ENCODE data around the gene LMTK3. TPM values are rescaled to one million over a fixed set of nuclear protein-coding genes. Genes with fewer than 3 reads are reported as not detected.

Gene LMTK3
- total RNA-seq, 4 donors from 2014 or later = 2.1 to 7.8 (median 2.8) TPM

DNA sequence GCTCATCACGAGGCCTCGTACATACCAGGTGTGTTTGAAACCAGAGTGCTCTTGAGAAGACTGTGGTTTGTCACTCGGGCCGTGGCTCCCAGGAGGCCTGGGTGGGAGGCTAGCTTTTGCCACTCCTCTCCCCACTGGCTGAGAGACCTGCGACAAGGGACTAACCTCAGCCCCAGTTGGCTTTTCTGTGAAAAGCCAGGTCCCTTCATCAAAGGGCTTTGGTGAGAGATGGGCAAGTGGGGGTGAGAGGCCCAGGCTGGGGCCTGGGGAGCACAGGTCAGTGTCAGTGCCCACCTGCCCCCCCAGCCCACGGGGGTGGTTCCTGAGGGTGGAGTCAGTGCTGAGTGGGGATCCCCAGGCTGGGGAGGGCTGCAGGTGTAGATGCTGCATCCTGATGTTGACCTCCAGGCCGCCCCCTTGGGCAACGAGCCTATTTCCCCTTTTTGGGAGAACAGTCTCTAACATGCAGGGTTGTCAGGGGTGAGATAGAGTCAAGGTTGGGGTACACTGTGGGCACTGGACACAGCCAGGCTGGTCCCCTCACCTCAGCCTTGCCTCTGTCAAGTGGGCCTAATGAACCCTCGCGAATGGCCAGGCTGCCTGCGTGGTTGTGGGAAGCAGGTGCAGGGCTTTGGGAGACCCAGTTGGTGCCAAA is 55.6 kb downstream of the LMTK3 start:
- WGBS, 2 donors = 80 to 97% methylated on average over 1 to 5 of the region's 11 CpGs
- intact Hi-C loops (cut with DNase I) = no loop called here
- TF ChIP-seq, protein P1, sequence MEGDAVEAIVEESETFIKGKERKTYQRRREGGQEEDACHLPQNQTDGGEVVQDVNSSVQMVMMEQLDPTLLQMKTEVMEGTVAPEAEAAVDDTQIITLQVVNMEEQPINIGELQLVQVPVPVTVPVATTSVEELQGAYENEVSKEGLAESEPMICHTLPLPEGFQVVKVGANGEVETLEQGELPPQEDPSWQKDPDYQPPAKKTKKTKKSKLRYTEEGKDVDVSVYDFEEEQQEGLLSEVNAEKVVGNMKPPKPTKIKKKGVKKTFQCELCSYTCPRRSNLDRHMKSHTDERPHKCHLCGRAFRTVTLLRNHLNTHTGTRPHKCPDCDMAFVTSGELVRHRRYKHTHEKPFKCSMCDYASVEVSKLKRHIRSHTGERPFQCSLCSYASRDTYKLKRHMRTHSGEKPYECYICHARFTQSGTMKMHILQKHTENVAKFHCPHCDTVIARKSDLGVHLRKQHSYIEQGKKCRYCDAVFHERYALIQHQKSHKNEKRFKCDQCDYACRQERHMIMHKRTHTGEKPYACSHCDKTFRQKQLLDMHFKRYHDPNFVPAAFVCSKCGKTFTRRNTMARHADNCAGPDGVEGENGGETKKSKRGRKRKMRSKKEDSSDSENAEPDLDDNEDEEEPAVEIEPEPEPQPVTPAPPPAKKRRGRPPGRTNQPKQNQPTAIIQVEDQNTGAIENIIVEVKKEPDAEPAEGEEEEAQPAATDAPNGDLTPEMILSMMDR (IDR thresholded peaks at IDR 0.05) = no peak
- TF ChIP-seq POLR2A (IDR thresholded peaks at IDR 0.05) = no peak
- Histone ChIP-seq H3K4me3 (no peak overlapping the region), H3K27ac (no peak overlapping the region), H3K9me3 (no peaks in the 10 kb centered on the region), H3K27me3 (no peaks in the 10 kb centered on the region), H3K36me3 (peaks cover 20 to 79% (median 34%) of the 10 kb centered on the region in 3 donors), H3K4me1 (peaks cover 0 to 13% (median 0%) of the 10 kb centered on the region in 3 donors)
- DNase-seq = no peak

DNA sequence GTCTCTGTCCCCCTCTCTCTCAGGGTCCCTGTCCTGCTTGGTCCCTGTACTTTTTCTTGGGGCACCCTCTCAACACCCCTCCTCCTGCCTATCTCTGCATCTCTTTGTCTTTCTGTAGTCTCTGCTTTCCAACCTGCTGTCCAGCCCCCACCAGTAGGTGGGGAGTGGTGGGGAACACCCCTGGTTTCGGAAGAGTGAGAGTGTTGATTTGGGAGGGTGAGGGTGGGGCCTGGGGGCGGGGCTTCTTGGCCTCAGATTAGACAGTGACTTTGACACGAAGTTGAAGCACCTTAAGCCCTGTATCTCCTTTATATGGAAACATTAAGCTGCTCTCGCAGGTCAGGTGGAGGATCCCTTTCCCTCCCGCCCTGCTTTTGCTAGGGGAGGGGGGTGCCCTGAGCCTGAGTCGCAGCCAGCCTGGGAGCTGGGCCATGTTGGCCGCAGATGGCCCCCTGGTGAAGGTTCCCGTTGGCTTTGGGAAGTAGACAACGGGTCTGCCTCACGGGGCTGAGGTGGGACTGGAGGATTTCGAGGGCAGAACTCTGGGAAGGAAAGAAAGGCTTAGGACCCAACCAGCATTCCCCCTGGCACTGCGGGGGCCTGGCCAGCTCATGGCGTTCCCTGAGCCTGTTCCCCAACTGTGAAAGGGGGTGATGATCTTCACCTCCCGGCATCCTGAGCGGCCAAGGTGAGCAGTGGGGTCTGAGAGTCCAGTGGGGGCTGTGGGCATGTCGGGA is 56.3 kb downstream of the LMTK3 start, which contains the start of gene KCNJ14:
TSS of gene KCNJ14 (plus strand) at position 404 of the 737 bp plus-strand sequence. CDS start 6,151 bp downstream, outside the sequence.
- WGBS, 2 donors = 86 to 97% methylated on average over 4 to 5 of the region's 16 CpGs
- no peak for TF ChIP-seq POLR2A (IDR thresholded peaks at IDR 0.05)
- TF ChIP-seq, protein P1 (IDR thresholded peaks at IDR 0.05) = no peak

DNA sequence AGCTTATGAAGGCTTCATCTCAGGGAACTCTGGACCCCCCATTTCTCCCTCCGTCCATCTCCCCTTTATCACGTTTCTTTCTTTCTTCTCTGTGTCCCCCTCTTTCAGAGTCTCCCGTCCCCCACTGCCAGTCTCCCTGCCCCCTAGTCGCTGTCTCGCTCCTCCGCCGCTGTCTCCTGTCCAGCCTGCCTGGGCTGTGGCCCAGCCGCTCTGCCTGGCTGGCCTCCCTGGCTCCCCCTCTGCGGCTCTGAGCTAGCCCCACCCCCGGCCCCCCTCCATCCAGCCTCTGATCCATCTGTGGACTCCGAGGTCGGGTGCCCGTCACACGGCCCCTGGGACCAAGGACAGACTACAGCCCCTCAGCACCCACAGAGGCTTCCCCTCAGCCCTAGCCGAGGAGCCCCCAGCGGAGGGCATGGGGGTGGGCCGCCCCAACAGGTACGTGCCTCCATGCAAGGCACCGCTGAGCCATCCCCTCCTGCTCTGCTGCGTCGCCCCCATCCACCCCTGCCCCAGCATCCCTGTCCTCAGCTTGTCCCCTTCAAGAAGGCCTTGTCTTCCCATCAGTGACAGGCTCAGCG is 57.4 kb downstream of the LMTK3 start:
- Histone ChIP-seq H3K4me1 (peaks cover 0 to 13% (median 0%) of the 10 kb centered on the region in 3 donors), H3K4me3 (no peak overlapping the region), H3K9me3 (no peaks in the 10 kb centered on the region), H3K36me3 (peaks cover 20 to 88% (median 47%) of the 10 kb centered on the region in 3 donors), H3K27me3 (no peaks in the 10 kb centered on the region), H3K27ac (no peak overlapping the region)
- 87 to 96% methylated on average over 15 to 18 of the region's 22 CpGs for WGBS, 2 donors
- TF ChIP-seq, protein P1 (IDR thresholded peaks at IDR 0.05) = no peak
- intact Hi-C loops (cut with DNase I) = no loop called here
- no peak for DNase-seq

More for the DNA sequence above, 56.3 kb downstream of the LMTK3 start, which contains the start of gene KCNJ14:
- intact Hi-C loops (cut with DNase I) = no loop called here
- no peaks in the 10 kb centered on the region for H3K27me3 ChIP-seq
- H3K4me3 ChIP-seq = no peak within 1 kb of the TSS
- H3K27ac ChIP-seq = no peak within 1 kb of the TSS
- DNase-seq = no peak
- peaks cover 20 to 81% (median 41%) of the 10 kb centered on the region in 3 donors for H3K36me3 ChIP-seq
- H3K4me1 ChIP-seq = peaks cover 0 to 13% (median 0%) of the 10 kb centered on the region in 3 donors
- H3K9me3 ChIP-seq = no peaks in the 10 kb centered on the region

DNA sequence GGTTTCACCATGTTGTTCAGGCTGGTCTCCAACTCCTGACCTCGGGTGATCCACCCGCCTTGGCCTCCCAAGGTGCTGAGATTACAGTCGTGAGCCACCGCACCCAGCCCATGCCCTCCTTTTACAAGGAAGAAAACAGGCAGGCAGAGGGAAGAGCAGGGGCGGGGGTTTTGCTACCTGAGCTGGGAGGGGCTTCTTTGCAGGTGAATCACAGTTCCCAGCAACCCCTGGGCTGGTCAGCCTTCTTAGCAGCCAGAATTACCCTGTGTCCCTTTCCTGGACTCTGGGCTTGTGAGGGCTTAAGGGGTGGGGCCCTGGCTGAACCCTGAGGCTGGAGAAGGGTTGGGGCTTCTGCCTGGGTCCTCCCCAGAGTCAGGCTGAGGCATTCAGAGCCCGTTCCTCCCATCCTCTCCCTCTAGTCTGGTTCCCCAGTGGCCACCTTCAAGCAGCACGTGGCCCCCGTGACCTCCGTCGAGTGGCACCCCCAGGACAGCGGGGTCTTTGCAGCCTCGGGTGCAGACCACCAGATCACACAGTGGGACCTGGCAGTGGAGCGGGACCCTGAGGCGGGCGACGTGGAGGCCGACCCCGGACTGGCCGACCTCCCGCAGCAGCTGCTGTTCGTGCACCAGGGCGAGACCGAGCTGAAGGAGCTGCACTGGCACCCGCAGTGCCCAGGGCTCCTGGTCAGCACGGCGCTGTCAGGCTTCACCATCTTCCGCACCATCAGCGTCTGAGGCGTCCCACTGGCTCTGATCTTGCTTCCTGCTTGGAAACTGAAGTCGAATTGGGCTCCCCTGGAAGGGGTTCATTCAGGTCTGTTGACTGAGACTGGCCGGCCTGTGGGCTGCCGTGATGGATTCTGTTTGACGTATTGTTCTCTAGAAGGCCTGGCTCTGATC is 59.1 kb downstream of the LMTK3 start:
- intact Hi-C loops (cut with DNase I) = no loop called here
- no peak for DNase-seq

More for the DNA sequence above, 59.1 kb downstream of the LMTK3 start:
- Histone ChIP-seq H3K9me3 (no peaks in the 10 kb centered on the region), H3K27me3 (no peaks in the 10 kb centered on the region), H3K27ac (no peak overlapping the region), H3K4me3 (no peak overlapping the region), H3K36me3 (peaks cover 20 to 100% (median 47%) of the 10 kb centered on the region in 3 donors), H3K4me1 (peaks cover 0 to 18% (median 0%) of the 10 kb centered on the region in 3 donors)
- 83 to 91% methylated on average over 6 to 11 of the region's 33 CpGs for WGBS, 2 donors
- TF ChIP-seq POLR2A (IDR thresholded peaks at IDR 0.05) = no peak
- TF ChIP-seq, protein P1 (IDR thresholded peaks at IDR 0.05) = no peak
